ENCODE results near the gene SCUBE3.

Gene SCUBE3

GRCh38 chr6:35282472-35282871 is 68.7 kb downstream of the SCUBE3 start:
- TF ChIP-seq ZFP30 (CRISPR knock-in tag; IDR thresholded peaks at IDR 0.05) (no peak), TSHZ2 (CRISPR knock-in tag; IDR thresholded peaks at IDR 0.05) (no peak), CSRNP3 (CRISPR knock-in tag; IDR thresholded peaks at IDR 0.05) (no peak)
- no peak for ATAC-seq

DNA sequence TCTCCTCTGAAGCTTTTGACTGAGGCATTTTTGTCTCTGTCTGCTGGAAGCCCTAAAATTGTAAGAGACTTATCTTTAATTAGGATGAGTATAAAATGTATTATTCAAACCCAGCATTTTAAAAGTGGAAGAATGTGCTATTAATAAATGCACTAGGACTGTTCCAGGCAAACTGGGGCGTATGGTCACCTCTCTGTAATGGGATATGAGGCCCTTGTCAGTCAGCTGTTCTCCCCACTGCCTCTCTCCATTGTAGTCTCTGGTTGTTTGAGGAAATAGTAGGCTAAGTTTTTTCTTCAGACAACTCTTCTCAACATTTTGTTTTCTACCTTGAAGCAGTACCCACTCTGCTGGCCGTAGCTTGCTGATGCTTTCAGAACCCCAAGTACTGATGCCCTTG is 69.6 kb downstream of the SCUBE3 start:
- TF ChIP-seq TCF4 (CRISPR knock-in tag; IDR thresholded peaks at IDR 0.05; ENCODE audit: borderline replicate concordance) = no peak
- no peak for ATAC-seq

DNA sequence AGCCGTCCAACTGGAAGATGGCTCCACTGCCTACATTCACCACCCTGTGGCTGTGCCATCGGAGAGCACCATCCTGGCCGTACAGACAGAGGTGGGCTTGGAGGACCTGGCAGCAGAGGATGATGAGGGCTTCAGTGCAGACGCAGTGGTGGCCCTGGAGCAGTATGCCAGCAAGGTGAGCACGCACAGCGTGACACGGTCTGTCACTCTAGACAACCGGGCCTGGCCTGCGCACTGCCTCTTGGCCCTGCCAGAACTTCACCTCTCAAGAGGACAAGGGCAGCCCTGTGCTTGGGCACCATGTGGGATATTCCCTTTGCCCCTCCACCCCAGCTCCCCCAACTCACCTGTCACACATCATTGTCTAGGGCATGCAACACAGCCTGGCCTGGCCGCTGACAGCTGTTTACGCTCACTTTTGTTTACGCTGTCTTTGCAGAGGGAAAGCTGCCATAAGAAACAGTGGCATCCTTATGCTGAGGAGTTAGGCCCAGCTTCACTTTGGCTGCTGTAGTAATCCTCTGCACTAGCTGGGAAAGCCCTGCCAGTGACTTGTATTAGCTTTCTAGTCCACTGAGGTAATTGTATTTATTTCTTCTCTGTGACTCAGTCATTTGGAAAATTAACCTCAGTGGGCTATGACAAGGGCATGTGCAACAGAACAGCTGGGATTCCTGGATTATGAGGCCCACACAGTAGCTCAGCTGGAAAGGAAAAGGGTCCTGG is 74.1 kb downstream of the SCUBE3 start:
- no peak for ATAC-seq
- TF ChIP-seq ZC3H10 (CRISPR knock-in tag; IDR thresholded peaks at IDR 0.05) (no peak), BACH2 (CRISPR knock-in tag; IDR thresholded peaks at IDR 0.05; ENCODE audit: borderline replicate concordance) (no peak), CSRNP3 (CRISPR knock-in tag; IDR thresholded peaks at IDR 0.05) (no peak), ZNF70 (CRISPR knock-in tag; IDR thresholded peaks at IDR 0.05) (no peak), ZFP30 (CRISPR knock-in tag; IDR thresholded peaks at IDR 0.05) (no peak), SNAI2 (CRISPR knock-in tag; IDR thresholded peaks at IDR 0.05) (no peak), ZNF8 (CRISPR knock-in tag; IDR thresholded peaks at IDR 0.05) (no peak), ARNTL (CRISPR knock-in tag; IDR thresholded peaks at IDR 0.05; ENCODE audit: borderline replicate concordance, low read depth) (no peak), TSHZ2 (CRISPR knock-in tag; IDR thresholded peaks at IDR 0.05) (no peak), ISL1 (CRISPR knock-in tag; IDR thresholded peaks at IDR 0.05) (no peak), ZFP3 (CRISPR knock-in tag; IDR thresholded peaks at IDR 0.05) (no peak), CSDC2 (CRISPR knock-in tag; IDR thresholded peaks at IDR 0.05) (no peak), OSR1 (CRISPR knock-in tag; IDR thresholded peaks at IDR 0.05) (no peak), TOX (CRISPR knock-in tag; IDR thresholded peaks at IDR 0.05; ENCODE audit: borderline replicate concordance) (no peak), GLIS3 (CRISPR knock-in tag; IDR thresholded peaks at IDR 0.05) (no peak), POU6F1 (CRISPR knock-in tag; IDR thresholded peaks at IDR 0.05; ENCODE audit: borderline replicate concordance, low read depth) (no peak), TCF4 (CRISPR knock-in tag; IDR thresholded peaks at IDR 0.05; ENCODE audit: borderline replicate concordance) (no peak), ESRRG (CRISPR knock-in tag; IDR thresholded peaks at IDR 0.05) (no peak), ZNF565 (CRISPR knock-in tag; conservative IDR thresholded peaks at IDR 0.05; ENCODE audit: low read depth) (no peak)
- TF ChIP-seq, protein P1, sequence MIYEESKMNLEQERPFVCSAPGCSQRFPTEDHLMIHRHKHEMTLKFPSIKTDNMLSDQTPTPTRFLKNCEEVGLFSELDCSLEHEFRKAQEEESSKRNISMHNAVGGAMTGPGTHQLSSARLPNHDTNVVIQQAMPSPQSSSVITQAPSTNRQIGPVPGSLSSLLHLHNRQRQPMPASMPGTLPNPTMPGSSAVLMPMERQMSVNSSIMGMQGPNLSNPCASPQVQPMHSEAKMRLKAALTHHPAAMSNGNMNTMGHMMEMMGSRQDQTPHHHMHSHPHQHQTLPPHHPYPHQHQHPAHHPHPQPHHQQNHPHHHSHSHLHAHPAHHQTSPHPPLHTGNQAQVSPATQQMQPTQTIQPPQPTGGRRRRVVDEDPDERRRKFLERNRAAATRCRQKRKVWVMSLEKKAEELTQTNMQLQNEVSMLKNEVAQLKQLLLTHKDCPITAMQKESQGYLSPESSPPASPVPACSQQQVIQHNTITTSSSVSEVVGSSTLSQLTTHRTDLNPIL (CRISPR knock-in tag; IDR thresholded peaks at IDR 0.05; ENCODE audit: low read depth) = no peak

Measured in SK-N-SH treated with all-trans-retinoic acid at 6 μM for 48 hours (cell line).